Left ventricle myocardium superior (tissue), 1 donor: ENCODE data around the gene ZNF469. TPM values are rescaled to one million over a fixed set of nuclear protein-coding genes. Genes with fewer than 3 reads are reported as not detected.

Experiments
- ATAC-seq: fragments of 200-7000 bp; cut with Tn5 transposase; one replicate; pipeline ENCODE4 v1.9.1; 2020; ENCODE audit warnings: mild to moderate bottlenecking, moderate library complexity
- DNase-seq: peaks from one replicate; pipeline ENCODE4 v3.0.0-alpha.2; 2020
- intact Hi-C: fragments of 100-400 bp; cut with micrococcal nuclease; formaldehyde crosslinking; loops from one replicate; pipeline ENCODE4 v1.11.0; 2022
- total RNA-seq: library from RNA; stranded (reverse); fragmentation: NEBNext Ultra II Directional; extraction: Animal tissue kit (Norgen Biotek cat#: 25700); gene quantifications from one replicate; pipeline ENCODE4 v1.2.1, GENCODE V29; 2021
- donor health status: DM: no; HTN: yes; CAD: no; lungs with severe emphysema.

Gene ZNF469
- total RNA-seq, 1 donor from 2014 or later: 1.0 TPM

- no peak for ATAC-seq
- intact Hi-C loops: no loop called here
- DNase-seq: no peak
Measured at GRCh38 chr16:88429387-88430184, 46.8 kb downstream of the ZNF469 start.

GRCh38 chr16:88430185-88430523 lies 47.4 kb downstream of the ZNF469 start:
- intact Hi-C loops: no loop called here
- ATAC-seq (peak; percentile 21), DNase-seq (no peak)

GRCh38 chr16:88430524-88431446 lies 48.0 kb downstream of the ZNF469 start:
- peak; percentile 65 for DNase-seq
- ATAC-seq: peak; percentile 41
- intact Hi-C loops: no loop called here

- intact Hi-C loops: no loop called here
- ATAC-seq (no peak), DNase-seq (no peak)
Measured at GRCh38 chr16:88431651-88432050, 48.9 kb downstream of the ZNF469 start.

GRCh38 chr16:88432174-88432573 lies 49.4 kb downstream of the ZNF469 start:
- DNase-seq: no peak
- intact Hi-C loops: no loop called here
- ATAC-seq: no peak

Other genes starting within 250 kb of the ZNF469 start
- gene ZFPM1, start 70.3 kb downstream of the ZNF469 start, total RNA-seq: 3.5 TPM
- gene ZC3H18, start 187.4 kb downstream of the ZNF469 start, total RNA-seq: 23.9 TPM